ENCODE data around the gene DXO.

DNA sequence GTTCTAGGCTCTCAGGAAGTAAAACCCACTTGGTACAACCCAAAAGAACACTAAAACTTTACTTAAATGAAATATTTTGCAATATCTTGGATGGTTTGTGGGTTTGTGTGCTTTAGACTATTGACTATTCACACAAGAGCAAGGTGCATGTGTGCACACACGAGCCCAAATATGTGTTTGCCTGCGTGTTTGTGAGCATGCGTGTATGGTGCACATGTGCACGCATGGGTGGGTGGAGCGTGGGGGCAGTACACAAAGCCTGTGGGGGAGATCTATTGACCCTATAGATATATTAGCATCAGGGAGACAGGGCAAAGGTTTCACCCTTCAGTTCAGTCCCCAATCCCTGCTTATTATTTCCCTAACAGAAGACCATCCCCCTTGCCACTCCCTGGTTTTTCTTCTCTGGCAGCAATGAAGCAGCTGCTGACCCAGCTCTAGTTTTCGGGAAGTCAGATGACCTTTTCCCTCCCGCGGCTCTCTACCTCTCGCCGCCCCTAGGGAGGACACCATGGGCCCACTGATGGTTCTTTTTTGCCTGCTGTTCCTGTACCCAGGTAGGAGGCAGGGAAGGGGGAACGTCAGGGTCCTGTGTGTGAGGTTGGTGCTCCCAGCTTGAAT is 44.6 kb downstream of the DXO start, which contains the start of gene C2:
- TF ChIP-seq TCF7L2 (IDR thresholded peaks at IDR 0.05; ENCODE audit: borderline replicate concordance, extremely low read depth, insufficient read depth, insufficient read length) (no peak), RAD21 (IDR thresholded peaks at IDR 0.05; ENCODE audit: low read depth) (no peak)
